Inferior parietal cortex (tissue), 1 donor: Measurements from ENCODE around the gene NTN1.
"Not testable (repeated sequence)": the region's sequence is repeated elsewhere in the genome, so short reads cannot be mapped to it uniquely, and the experiment has no call there.

Experiments used
- DNase-seq: peaks from one replicate; pipeline ENCODE4 v3.0.0-alpha.2; 2016; ENCODE audit errors: extremely low spot score

The NTN1 gene

GRCh38 chr17:9123594-9124553 is 102.6 kb downstream of the NTN1 start:
- DNase-seq: no peak

- no peak for DNase-seq
Observed at GRCh38 chr17:9124554-9124935, 103.2 kb downstream of the NTN1 start.

- no peak for DNase-seq
Observed at GRCh38 chr17:9125722-9126121, 104.4 kb downstream of the NTN1 start.

- no peak for DNase-seq
Observed at GRCh38 chr17:9127340-9127739, 106.0 kb downstream of the NTN1 start.

- DNase-seq: no peak
Observed at GRCh38 chr17:9131371-9131770, 110.1 kb downstream of the NTN1 start.

GRCh38 chr17:9132291-9132690 is 111.0 kb downstream of the NTN1 start:
- no peak for DNase-seq

- DNase-seq: no peak
Observed at GRCh38 chr17:9132944-9133610, 111.8 kb downstream of the NTN1 start.

GRCh38 chr17:9138161-9138717 is 116.9 kb downstream of the NTN1 start:
- DNase-seq: no peak

GRCh38 chr17:9139695-9140094 is 118.4 kb downstream of the NTN1 start:
- no peak for DNase-seq

GRCh38 chr17:9140550-9141424 is 119.5 kb downstream of the NTN1 start:
- DNase-seq: no peak

GRCh38 chr17:9141425-9141753 is 120.1 kb downstream of the NTN1 start:
- no peak for DNase-seq

GRCh38 chr17:9142772-9143494 is 121.6 kb downstream of the NTN1 start:
- DNase-seq: no peak

- DNase-seq: no peak
Observed at GRCh38 chr17:9144502-9145249, 123.4 kb downstream of the NTN1 start.

- no peak for DNase-seq
Observed at GRCh38 chr17:9146064-9146463, 124.8 kb downstream of the NTN1 start.

- DNase-seq: no peak
Observed at GRCh38 chr17:9148905-9149525, 127.7 kb downstream of the NTN1 start.

GRCh38 chr17:9150446-9151090 is 129.3 kb downstream of the NTN1 start:
- no peak for DNase-seq

- DNase-seq: peak; percentile 3
Observed at GRCh38 chr17:9151091-9151490, 129.8 kb downstream of the NTN1 start.

- not testable (repeated sequence) for DNase-seq
Observed at GRCh38 chr17:9151740-9152139, 130.4 kb downstream of the NTN1 start.
